ENCODE data around the gene DEDD.

DEDD gene

GRCh38 chr1:161153682-161154337 lies 21.3 kb upstream of the DEDD start, which contains the start of gene UFC1:
TSS of gene UFC1 (plus strand) at chr1:161153978. CDS start at chr1:161153998, 20 bp downstream.
- TF ChIP-seq SIN3A (IDR thresholded peaks at IDR 0.05; ENCODE audit: borderline replicate concordance, insufficient read depth, low read length) (peak; percentile 87; the same call in 1 of the 2 replicates), TAF1 (IDR thresholded peaks at IDR 0.05; ENCODE audit: borderline replicate concordance, insufficient read depth, low read length) (peak; percentile 98), REST (IDR thresholded peaks at IDR 0.05; ENCODE audit: insufficient read depth in 1 of 2, low read depth in 2 of 2, low read length in 2 of 2) (peak in 1 of 2 experiments; percentile 68; a peak in 1 of 4 replicates), POLR2AphosphoS5 (IDR thresholded peaks at IDR 0.05; ENCODE audit: low read depth, low read length) (peak; percentile 88), FOXP2 (optimal IDR thresholded peaks at IDR 0.05; ENCODE audit: borderline replicate concordance, extremely low read depth, extremely low read length, insufficient read depth) (no peak)

GRCh38 chr1:161153176-161153575 lies 20.7 kb upstream of the DEDD start:
- TF ChIP-seq SIN3A (IDR thresholded peaks at IDR 0.05; ENCODE audit: borderline replicate concordance, insufficient read depth, low read length): no peak
- TF ChIP-seq REST (IDR thresholded peaks at IDR 0.05; ENCODE audit: insufficient read depth in 1 of 2, low read depth in 2 of 2, low read length in 2 of 2): no peak
- no peak for TF ChIP-seq POLR2AphosphoS5 (IDR thresholded peaks at IDR 0.05; ENCODE audit: low read depth, low read length)
- no peak for TF ChIP-seq FOXP2 (optimal IDR thresholded peaks at IDR 0.05; ENCODE audit: borderline replicate concordance, extremely low read depth, extremely low read length, insufficient read depth)
- no peak for TF ChIP-seq TAF1 (IDR thresholded peaks at IDR 0.05; ENCODE audit: borderline replicate concordance, insufficient read depth, low read length)

- TF ChIP-seq SIN3A (IDR thresholded peaks at IDR 0.05; ENCODE audit: borderline replicate concordance, insufficient read depth, low read length): no peak
- TF ChIP-seq REST (IDR thresholded peaks at IDR 0.05; ENCODE audit: insufficient read depth in 1 of 2, low read depth in 2 of 2, low read length in 2 of 2): no peak
- TF ChIP-seq TAF1 (IDR thresholded peaks at IDR 0.05; ENCODE audit: borderline replicate concordance, insufficient read depth, low read length): no peak
- no peak for TF ChIP-seq FOXP2 (optimal IDR thresholded peaks at IDR 0.05; ENCODE audit: borderline replicate concordance, extremely low read depth, extremely low read length, insufficient read depth)
- no peak for TF ChIP-seq POLR2AphosphoS5 (IDR thresholded peaks at IDR 0.05; ENCODE audit: low read depth, low read length)
Observed at GRCh38 chr1:161145832-161146231, 13.4 kb upstream of the DEDD start.

- TF ChIP-seq REST (IDR thresholded peaks at IDR 0.05; ENCODE audit: insufficient read depth in 1 of 2, low read depth in 2 of 2, low read length in 2 of 2) (no peak), FOXP2 (optimal IDR thresholded peaks at IDR 0.05; ENCODE audit: borderline replicate concordance, extremely low read depth, extremely low read length, insufficient read depth) (no peak), POLR2AphosphoS5 (IDR thresholded peaks at IDR 0.05; ENCODE audit: low read depth, low read length) (no peak), TAF1 (IDR thresholded peaks at IDR 0.05; ENCODE audit: borderline replicate concordance, insufficient read depth, low read length) (no peak), SIN3A (IDR thresholded peaks at IDR 0.05; ENCODE audit: borderline replicate concordance, insufficient read depth, low read length) (no peak)
Observed at GRCh38 chr1:161140755-161141400, 8.4 kb upstream of the DEDD start.

Data from PFSK-1 (cell line).